22Rv1 (cell line): ENCODE measurements around the gene TM9SF2.

Experiments
- ZFX ChIP-seq: fragments of 450-650 bp; IDR thresholded peaks from 2 replicates; pipeline ENCODE4 v1.6.1; 2017; ENCODE audit warnings: antibody characterized with exemption, borderline replicate concordance
- TF ChIP-seq, protein P1 (sequence below): fragments of 450-650 bp; IDR thresholded peaks from 2 replicates; pipeline ENCODE4 v1.5.1; 2017; ENCODE audit warnings: mild to moderate bottlenecking

DNA sequence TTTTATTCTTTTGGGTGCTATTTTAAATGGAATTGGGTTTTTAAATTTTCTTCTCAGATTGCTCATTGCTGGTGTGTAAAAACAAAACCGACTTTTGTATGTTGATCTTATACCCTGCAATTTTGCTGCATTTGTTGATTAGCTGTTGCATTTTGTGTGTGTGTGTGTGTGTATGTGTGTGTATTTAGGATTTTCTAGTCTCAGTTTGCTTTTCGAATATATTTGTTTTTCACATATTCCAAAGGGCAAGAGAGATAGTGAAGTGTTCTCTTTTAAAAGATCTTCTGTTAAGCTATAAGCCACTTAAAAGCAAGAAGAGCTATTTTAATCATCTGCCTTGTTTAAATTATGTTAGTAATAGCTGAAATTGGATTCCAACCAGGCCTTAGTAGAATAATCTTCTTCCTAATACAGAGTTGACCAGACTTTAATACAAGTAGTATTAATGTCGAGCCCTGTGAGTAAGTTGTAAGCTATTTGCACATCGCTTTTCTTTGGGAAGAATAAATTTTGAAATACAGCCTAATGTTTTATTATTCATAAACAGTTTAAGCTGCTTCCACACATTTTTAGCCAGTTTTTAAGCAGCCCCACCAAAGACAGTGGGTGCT is 57.4 kb downstream of the TM9SF2 start:
- TF ChIP-seq, protein P1, sequence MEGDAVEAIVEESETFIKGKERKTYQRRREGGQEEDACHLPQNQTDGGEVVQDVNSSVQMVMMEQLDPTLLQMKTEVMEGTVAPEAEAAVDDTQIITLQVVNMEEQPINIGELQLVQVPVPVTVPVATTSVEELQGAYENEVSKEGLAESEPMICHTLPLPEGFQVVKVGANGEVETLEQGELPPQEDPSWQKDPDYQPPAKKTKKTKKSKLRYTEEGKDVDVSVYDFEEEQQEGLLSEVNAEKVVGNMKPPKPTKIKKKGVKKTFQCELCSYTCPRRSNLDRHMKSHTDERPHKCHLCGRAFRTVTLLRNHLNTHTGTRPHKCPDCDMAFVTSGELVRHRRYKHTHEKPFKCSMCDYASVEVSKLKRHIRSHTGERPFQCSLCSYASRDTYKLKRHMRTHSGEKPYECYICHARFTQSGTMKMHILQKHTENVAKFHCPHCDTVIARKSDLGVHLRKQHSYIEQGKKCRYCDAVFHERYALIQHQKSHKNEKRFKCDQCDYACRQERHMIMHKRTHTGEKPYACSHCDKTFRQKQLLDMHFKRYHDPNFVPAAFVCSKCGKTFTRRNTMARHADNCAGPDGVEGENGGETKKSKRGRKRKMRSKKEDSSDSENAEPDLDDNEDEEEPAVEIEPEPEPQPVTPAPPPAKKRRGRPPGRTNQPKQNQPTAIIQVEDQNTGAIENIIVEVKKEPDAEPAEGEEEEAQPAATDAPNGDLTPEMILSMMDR, result no peak
- no peak for TF ChIP-seq ZFX
